Measurements from ENCODE around the gene FRYL.

DNA sequence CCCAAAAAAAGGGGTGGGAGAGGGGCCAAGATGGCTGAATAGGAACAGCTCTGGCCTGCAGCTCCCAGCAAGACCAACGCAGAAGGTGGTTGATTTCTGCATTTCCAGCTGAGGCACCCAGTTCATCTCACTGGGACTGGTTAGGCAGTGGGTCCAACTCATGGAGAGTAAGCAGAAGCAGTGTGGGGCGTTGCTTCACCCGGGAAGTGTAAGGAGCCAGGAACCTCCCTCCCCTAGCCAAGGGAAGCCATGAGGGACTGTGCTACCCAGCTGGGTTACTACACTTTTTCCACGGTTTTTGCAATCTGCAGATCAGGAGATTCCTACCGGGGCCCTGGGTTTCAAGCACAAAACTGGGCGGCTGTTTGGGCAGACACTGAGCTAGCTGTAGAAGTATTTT is 36.9 kb upstream of the FRYL start:
- TF ChIP-seq, protein P1, sequence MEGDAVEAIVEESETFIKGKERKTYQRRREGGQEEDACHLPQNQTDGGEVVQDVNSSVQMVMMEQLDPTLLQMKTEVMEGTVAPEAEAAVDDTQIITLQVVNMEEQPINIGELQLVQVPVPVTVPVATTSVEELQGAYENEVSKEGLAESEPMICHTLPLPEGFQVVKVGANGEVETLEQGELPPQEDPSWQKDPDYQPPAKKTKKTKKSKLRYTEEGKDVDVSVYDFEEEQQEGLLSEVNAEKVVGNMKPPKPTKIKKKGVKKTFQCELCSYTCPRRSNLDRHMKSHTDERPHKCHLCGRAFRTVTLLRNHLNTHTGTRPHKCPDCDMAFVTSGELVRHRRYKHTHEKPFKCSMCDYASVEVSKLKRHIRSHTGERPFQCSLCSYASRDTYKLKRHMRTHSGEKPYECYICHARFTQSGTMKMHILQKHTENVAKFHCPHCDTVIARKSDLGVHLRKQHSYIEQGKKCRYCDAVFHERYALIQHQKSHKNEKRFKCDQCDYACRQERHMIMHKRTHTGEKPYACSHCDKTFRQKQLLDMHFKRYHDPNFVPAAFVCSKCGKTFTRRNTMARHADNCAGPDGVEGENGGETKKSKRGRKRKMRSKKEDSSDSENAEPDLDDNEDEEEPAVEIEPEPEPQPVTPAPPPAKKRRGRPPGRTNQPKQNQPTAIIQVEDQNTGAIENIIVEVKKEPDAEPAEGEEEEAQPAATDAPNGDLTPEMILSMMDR (IDR thresholded peaks at IDR 0.05), result no peak
- TF ChIP-seq POLR2A (IDR thresholded peaks at IDR 0.05), result no peak
